Endothelial cell of umbilical vein (primary cell): Measurements from ENCODE around the gene STK38. TPM values are rescaled to one million over a fixed set of nuclear protein-coding genes. Genes with fewer than 3 reads are reported as not detected.

Source experiments
- BruUV-seq: library from RNA; stranded (reverse); fragments of 400-500 nt; replicated peaks from 2 replicates; lab custom pipeline; 2021; lab: Mats Ljungman, UMichigan
- CTCF ChIA-PET: fragments of 300-600, 350-600 bp; sonication (Branson Sonifier 250); formaldehyde crosslinking; loops from one replicate; lab custom pipeline; 2021; ENCODE audit warnings: antibody characterized with exemption, inconsistent platforms; lab: Charles Lee
- POLR2A ChIA-PET: fragments of 300-600, 350-600 bp; sonication (Branson Sonifier 250); formaldehyde crosslinking; loops from one replicate; lab custom pipeline; 2021; ENCODE audit warnings: antibody characterized with exemption, inconsistent platforms; lab: Charles Lee
- DNase-seq: peaks from one replicate; pipeline ENCODE4 v3.0.0-alpha.2; 2011; ENCODE audit warnings: low read depth, low spot score
- FAIRE-seq: peaks from 2 replicates; lab custom pipeline; 2011; peaks lifted over from hg19 to GRCh38; lab: Jason Lieb, UNC
- H2AFZ ChIP-seq: 2 replicates; pipeline ENCODE4 v1.6.0; 2012; ENCODE audit warnings: low read depth, low read length, control low read depth, inconsistent platforms
- H3K27ac ChIP-seq: 2 replicates; pipeline ENCODE4 v1.5.1; 2011; ENCODE audit warnings: low read depth, mild to moderate bottlenecking, control low read depth, low read length, moderate library complexity; ENCODE audit not compliant: insufficient read depth
- H3K27me3 ChIP-seq, 2 experiments: 2 replicates each; pipeline versions ENCODE4 v1.6.0 to v1.6.1; 2011; ENCODE audit warnings: low read length in 2 of 2, mixed read lengths in 1 of 2; ENCODE audit not compliant: control insufficient read depth in 2 of 2, insufficient read depth in 2 of 2
- H3K36me3 ChIP-seq, 2 experiments: 2 replicates in 1 of 2; 3 replicates in 1 of 2; pipeline ENCODE4 v1.5.1; 2011; ENCODE audit warnings: low read length in 2 of 2, mild to moderate bottlenecking in 1 of 2, moderate library complexity in 1 of 2; ENCODE audit not compliant: control insufficient read depth in 2 of 2, insufficient read depth in 2 of 2; ENCODE audit errors: extremely low read depth in 1 of 2
- H3K4me1 ChIP-seq: 3 replicates; pipeline ENCODE4 v1.5.1; 2011; ENCODE audit warnings: mild to moderate bottlenecking, low read length; ENCODE audit not compliant: control insufficient read depth, insufficient read depth; ENCODE audit errors: extremely low read depth
- H3K4me2 ChIP-seq: 2 replicates; pipeline ENCODE4 v1.6.1; 2011; ENCODE audit warnings: low read length, control low read depth, mixed read lengths; ENCODE audit not compliant: insufficient read depth
- H3K4me3 ChIP-seq, 3 experiments: fragments of 200-600 bp in 1 of 3; sonication (generic), shearing (Covaris generic) in 1 of 3; replicated peaks in 1 of 3; 2 replicates each; pipeline ENCODE4 v1.5.1; 2011 to 2016; ENCODE audit warnings: control low read depth in 3 of 3, low read length in 3 of 3, mild to moderate bottlenecking in 2 of 3, inconsistent platforms in 1 of 3, low read depth in 1 of 3, moderate library complexity in 1 of 3; ENCODE audit not compliant: insufficient read depth in 1 of 3
- H3K79me2 ChIP-seq: 2 replicates; pipeline ENCODE4 v1.6.0; 2012; ENCODE audit warnings: low read length, inconsistent platforms; ENCODE audit not compliant: control insufficient read depth, insufficient read depth
- H3K9ac ChIP-seq: replicated peaks from 2 replicates; pipeline ENCODE3; 2011; ENCODE audit warnings: low read length, control low read depth; ENCODE audit not compliant: insufficient read depth; ENCODE audit errors: extremely low read depth
- H3K9me1 ChIP-seq: replicated peaks from 3 replicates; pipeline ENCODE4 v1.6.0; 2011; ENCODE audit warnings: mild to moderate bottlenecking, low read length; ENCODE audit not compliant: control insufficient read depth, insufficient read depth; ENCODE audit errors: extremely low read depth
- H3K9me3 ChIP-seq: replicated peaks from 2 replicates; pipeline ENCODE4 v1.5.1; 2012; ENCODE audit warnings: low read length, inconsistent platforms; ENCODE audit not compliant: control insufficient read depth, insufficient read depth
- H4K20me1 ChIP-seq: replicated peaks from 2 replicates; pipeline ENCODE3; 2011; ENCODE audit warnings: mild to moderate bottlenecking, low read length; ENCODE audit not compliant: control insufficient read depth, insufficient read depth; ENCODE audit errors: extremely low read depth
- CTCF ChIP-seq, 2 donors: IDR thresholded peaks; 1 replicate in 1 of 2; 2 replicates in 1 of 2; pipeline ENCODE4 v1.5.1; 2011; ENCODE audit warnings: low read length in 2 of 2, mild to moderate bottlenecking in 2 of 2, moderate library complexity in 2 of 2, control low read depth in 1 of 2, inconsistent platforms in 1 of 2, low read depth in 1 of 2; ENCODE audit not compliant: insufficient read depth in 1 of 2; ENCODE audit errors: extremely low read depth in 1 of 2
- FOS ChIP-seq: IDR thresholded peaks from 2 replicates; pipeline ENCODE4 v1.6.1; 2011; ENCODE audit warnings: mild to moderate bottlenecking, low read length, moderate library complexity, borderline replicate concordance; ENCODE audit not compliant: insufficient read depth
- MAX ChIP-seq: IDR thresholded peaks from 2 replicates; pipeline ENCODE4 v1.6.1; 2011; ENCODE audit not compliant: insufficient read depth, insufficient read length
- MYC ChIP-seq: IDR thresholded peaks from one replicate; pipeline ENCODE4 v1.6.1; 2011; ENCODE audit warnings: mild to moderate bottlenecking, low read depth, low read length
- POLR2A ChIP-seq: IDR thresholded peaks from 2 replicates; pipeline ENCODE4 v1.6.1; 2012; ENCODE audit warnings: low read depth, mild to moderate bottlenecking, control low read depth, low read length
- POLR2AphosphoS5 ChIP-seq: IDR thresholded peaks from 2 replicates; pipeline ENCODE4 v1.6.1; 2012; ENCODE audit warnings: low read depth, mild to moderate bottlenecking, control low read depth, low read length, moderate library complexity; ENCODE audit not compliant: insufficient read depth
- dilution Hi-C: fragments of 300-500 bp; cut with MboI; formaldehyde crosslinking; loops from one replicate; pipeline ENCODE4 v1.15.0; 2019; ENCODE audit warnings: low sequenced_read_pairs; ENCODE audit not compliant: extremely low pct_ligation_motif_present
- intact Hi-C: fragments of 100-400 bp; cut with micrococcal nuclease; formaldehyde crosslinking; loops from one replicate; pipeline ENCODE4 v1.10.0; 2022
- polyA plus RNA-seq, 4 experiments: library from polyadenylated mRNA; depleted of rRNA in 3 of 4; stranded (reverse) in 3 of 4; unstranded in 1 of 4; fragments of >200 nt; gene quantifications; 2 replicates each; pipeline versions ENCODE4 v1.2.1 to v1.2.3, GENCODE V29; 2011 to 2012; ENCODE audit warnings: missing spikeins in 1 of 4
- total RNA-seq: library from RNA; stranded (reverse); gene quantifications from 2 replicates; pipeline ENCODE4 v1.2.3, GENCODE V29; 2021

STK38 gene
- total and polyA plus RNA-seq, 2 donors (not counting 3 experiments of a cell fraction or from before 2014, with no cell fraction given), result 10.1 to 30.3 TPM

- no peak for FAIRE-seq
- no TSS peak for BruUV-seq
- Histone ChIP-seq H3K9me3 (no peaks in the 10 kb centered on the region), H3K36me3 (peaks cover 0 to 2% of the 10 kb centered on the region in 2 experiments), H3K79me2 (peaks cover 28% of the 10 kb centered on the region), H3K9me1 (no peaks in the 10 kb centered on the region), H3K4me3 (no peak overlapping the region), H4K20me1 (no peaks in the 10 kb centered on the region), H3K4me1 (no peaks in the 10 kb centered on the region), H2AFZ (no peak overlapping the region), H3K9ac (no peak overlapping the region), H3K27me3 (no peaks in the 10 kb centered on the region), H3K4me2 (no peak overlapping the region), H3K27ac (no peak overlapping the region)
- no peak for TF ChIP-seq POLR2A
- TF ChIP-seq MAX, result no peak
- TF ChIP-seq POLR2AphosphoS5, result no peak
- TF ChIP-seq MYC, result no peak
- TF ChIP-seq FOS, result no peak
- TF ChIP-seq CTCF (IDR thresholded peaks at IDR 0.05; ENCODE audit: extremely low read depth in 1 of 2, insufficient read depth in 1 of 2, low read depth in 1 of 2, low read length in 2 of 2), result no peak
- ChIA-PET POLR2A (no interaction called here), CTCF (interaction anchor here (1.2 to 3.3 kb wide), 7 partner anchors 8 to 47 kb away, joined by 3 to 12 read pairs (median 3); no protein-coding TSS in a partner anchor)
- no peak for DNase-seq
- dilution Hi-C loops (no loop called here), intact Hi-C loops (no loop called here)
Observed at GRCh38 chr6:36469946-36470345, 77.3 kb downstream of the STK38 start.
